ENCODE results near the gene NCAPD2. TPM values are rescaled to one million over a fixed set of nuclear protein-coding genes. Genes with fewer than 3 reads are reported as not detected.

The NCAPD2 gene
- total and polyA plus RNA-seq, 2 donors (not counting 3 experiments of a cell fraction or from before 2014, with no cell fraction given), result 41.8 to 90.1 TPM

DNA sequence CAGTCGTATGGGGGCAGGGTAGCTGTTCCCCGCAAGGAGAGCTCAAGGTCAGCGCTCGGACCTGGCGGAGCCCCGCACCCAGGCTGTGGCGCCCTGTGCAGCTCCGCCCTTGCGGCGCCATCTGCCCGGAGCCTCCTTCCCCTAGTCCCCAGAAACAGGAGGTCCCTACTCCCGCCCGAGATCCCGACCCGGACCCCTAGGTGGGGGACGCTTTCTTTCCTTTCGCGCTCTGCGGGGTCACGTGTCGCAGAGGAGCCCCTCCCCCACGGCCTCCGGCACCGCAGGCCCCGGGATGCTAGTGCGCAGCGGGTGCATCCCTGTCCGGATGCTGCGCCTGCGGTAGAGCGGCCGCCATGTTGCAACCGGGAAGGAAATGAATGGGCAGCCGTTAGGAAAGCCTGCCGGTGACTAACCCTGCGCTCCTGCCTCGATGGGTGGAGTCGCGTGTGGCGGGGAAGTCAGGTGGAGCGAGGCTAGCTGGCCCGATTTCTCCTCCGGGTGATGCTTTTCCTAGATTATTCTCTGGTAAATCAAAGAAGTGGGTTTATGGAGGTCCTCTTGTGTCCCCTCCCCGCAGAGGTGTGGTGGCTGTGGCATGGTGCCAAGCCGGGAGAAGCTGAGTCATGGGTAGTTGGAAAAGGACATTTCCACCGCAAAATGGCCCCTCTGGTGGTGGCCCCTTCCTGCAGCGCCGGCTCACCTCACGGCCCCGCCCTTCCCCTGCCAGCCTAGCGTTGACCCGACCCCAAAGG is 41.2 kb downstream of the NCAPD2 start:
- Histone ChIP-seq H3K9me3 (replicated peaks; ENCODE audit: control insufficient read depth, insufficient read depth, low read length) (no peaks in the 10 kb centered on the region), H2AFZ (ENCODE audit: low read depth, low read length) (no peak overlapping the region), H3K9me1 (replicated peaks; ENCODE audit: control insufficient read depth, extremely low read depth, insufficient read depth, low read length) (no peaks in the 10 kb centered on the region), H3K27ac (ENCODE audit: insufficient read depth, low read depth, low read length) (peak overlapping the region; percentile 73), H4K20me1 (replicated peaks; ENCODE audit: control insufficient read depth, extremely low read depth, insufficient read depth, low read length) (no peaks in the 10 kb centered on the region), H3K4me2 (ENCODE audit: insufficient read depth, low read length) (peak overlapping the region; percentile 60), H3K4me3 (replicated peaks in 1 of 3; ENCODE audit: insufficient read depth in 1 of 3, low read depth in 1 of 3, low read length in 3 of 3) (peak overlapping the region; percentile 68 to 70 (median 68)), H3K9ac (replicated peaks; ENCODE audit: extremely low read depth, insufficient read depth, low read length) (peak overlapping the region; percentile 96), H3K36me3 (ENCODE audit: control insufficient read depth in 2 of 2, extremely low read depth in 1 of 2, insufficient read depth in 2 of 2, low read length in 2 of 2) (peaks cover 22 to 32% of the 10 kb centered on the region in 2 experiments), H3K4me1 (ENCODE audit: control insufficient read depth, extremely low read depth, insufficient read depth, low read length) (peaks cover 36% of the 10 kb centered on the region), H3K79me2 (ENCODE audit: control insufficient read depth, insufficient read depth, low read length) (peaks cover 31% of the 10 kb centered on the region), H3K27me3 (ENCODE audit: control insufficient read depth in 2 of 2, insufficient read depth in 2 of 2, low read length in 2 of 2) (no peaks in the 10 kb centered on the region)
- intact Hi-C loops (cut with micrococcal nuclease) (loop anchor here (1.0 to 2.0 kb wide), 5 partner anchors 20 to 212 kb away; partner anchors contain the start of gene MRPL51), dilution Hi-C loops (cut with MboI; ENCODE audit: extremely low pct_ligation_motif_present, low sequenced_read_pairs) (no loop called here)
- BruUV-seq (replicated peaks), result no TSS peak
- CTCF ChIA-PET, result interaction anchor here (1.1 to 4.5 kb wide), 5 partner anchors 22 to 112 kb away, joined by 3 to 61 read pairs (median 5); partner anchors contain the start of gene VAMP1
- peak; percentile 82 for DNase-seq (ENCODE audit: low read depth, low spot score)
- POLR2A ChIA-PET, result interaction anchor here (0.7 to 2.4 kb wide), 6 partner anchors 14 to 199 kb away, joined by 5 to 25 read pairs (median 10); partner anchors contain the start of genes MRPL51, VAMP1 and ZNF384
- TF ChIP-seq GATA2 (IDR thresholded peaks at IDR 0.05; ENCODE audit: insufficient read depth, insufficient read length, low read depth, low read length), result no peak
- TF ChIP-seq JUN (IDR thresholded peaks at IDR 0.05; ENCODE audit: borderline replicate concordance, insufficient read depth, insufficient read length, low read depth), result peak; percentile 10
- peak; percentile 86 for TF ChIP-seq POLR2AphosphoS5 (IDR thresholded peaks at IDR 0.05; ENCODE audit: insufficient read depth, low read depth, low read length)
- TF ChIP-seq POLR2A (IDR thresholded peaks at IDR 0.05; ENCODE audit: low read depth, low read length), result peak; percentile 29
- TF ChIP-seq, protein P1, sequence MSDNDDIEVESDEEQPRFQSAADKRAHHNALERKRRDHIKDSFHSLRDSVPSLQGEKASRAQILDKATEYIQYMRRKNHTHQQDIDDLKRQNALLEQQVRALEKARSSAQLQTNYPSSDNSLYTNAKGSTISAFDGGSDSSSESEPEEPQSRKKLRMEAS (IDR thresholded peaks at IDR 0.05; ENCODE audit: insufficient read depth, insufficient read length), result peak; percentile 64
- TF ChIP-seq EZH2 (IDR thresholded peaks at IDR 0.05; ENCODE audit: borderline replicate concordance, low read depth, low read length, severe bottlenecking), result no peak
- peak; percentile 64 for TF ChIP-seq FOS (IDR thresholded peaks at IDR 0.05; ENCODE audit: borderline replicate concordance, insufficient read depth, low read length)
- FAIRE-seq, result peak; percentile 94

Measured in endothelial cell of umbilical vein (primary cell).